ENCODE data around the gene MACROD2.

Gene MACROD2

DNA sequence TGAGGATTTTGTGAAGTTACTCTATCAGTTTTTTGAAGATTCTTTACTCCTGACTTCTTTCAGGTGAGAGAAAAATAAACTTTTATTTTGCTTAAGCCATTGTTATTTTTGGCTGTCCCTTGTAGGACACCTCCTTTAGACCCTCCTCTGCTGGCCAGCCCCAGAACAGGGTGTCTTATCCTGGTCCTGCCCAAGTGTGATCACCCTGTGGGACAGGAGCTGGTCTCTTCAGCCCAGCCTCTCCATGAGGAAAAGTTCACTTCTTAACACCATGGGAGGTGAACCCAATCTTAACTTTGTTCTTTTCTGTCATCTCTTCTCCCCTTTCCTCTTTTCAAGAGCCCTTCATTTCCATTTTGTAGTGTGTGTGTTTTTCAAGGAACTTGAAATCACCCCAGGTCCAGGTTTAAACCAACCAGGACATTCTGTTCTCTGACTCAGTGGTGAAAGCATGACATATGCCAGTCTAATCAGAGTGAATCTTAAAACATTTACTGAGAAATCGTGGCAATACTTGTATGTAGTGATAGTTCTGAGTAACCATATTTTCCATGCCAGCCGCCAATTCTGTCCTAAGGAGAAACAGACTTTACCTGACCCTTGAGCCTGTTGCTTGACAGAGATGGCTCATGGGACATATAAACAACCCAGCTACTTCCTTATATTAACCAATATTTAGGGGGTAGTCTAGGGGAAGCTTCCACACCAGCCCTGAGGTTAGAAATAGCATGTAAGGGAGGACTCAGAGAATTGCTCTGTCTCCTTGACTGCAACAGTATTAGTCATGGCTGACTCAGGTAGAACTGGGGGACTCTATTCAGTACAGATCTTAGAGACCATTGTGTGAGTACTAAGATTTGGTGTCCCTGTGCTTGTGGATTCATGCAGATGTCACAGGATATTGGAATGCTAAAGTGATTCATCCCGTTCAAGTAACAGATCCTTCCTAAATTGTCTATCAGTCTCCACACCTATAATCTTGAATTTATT lies 293.3 kb downstream of the MACROD2 start:
- DNase-seq = no peak

DNA sequence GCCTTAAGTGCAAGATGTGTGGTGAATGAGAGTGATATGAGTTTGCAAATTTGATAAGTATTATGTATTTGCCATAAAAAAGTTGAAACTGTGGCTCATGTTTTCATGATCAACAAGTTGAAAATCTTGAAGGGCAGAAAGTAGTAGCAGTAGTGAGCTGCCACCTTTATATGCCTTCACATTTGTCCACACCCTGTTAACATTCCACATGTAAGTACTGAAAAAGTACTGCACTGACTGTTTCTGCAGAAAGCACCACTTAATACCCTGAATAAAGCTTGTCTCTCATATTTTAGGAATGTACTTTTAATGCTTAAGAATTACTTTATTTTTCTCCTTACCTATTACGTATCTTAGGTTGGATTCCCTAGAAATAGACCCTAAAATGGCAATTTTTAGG lies 296.2 kb downstream of the MACROD2 start:
- DNase-seq = no peak

DNA sequence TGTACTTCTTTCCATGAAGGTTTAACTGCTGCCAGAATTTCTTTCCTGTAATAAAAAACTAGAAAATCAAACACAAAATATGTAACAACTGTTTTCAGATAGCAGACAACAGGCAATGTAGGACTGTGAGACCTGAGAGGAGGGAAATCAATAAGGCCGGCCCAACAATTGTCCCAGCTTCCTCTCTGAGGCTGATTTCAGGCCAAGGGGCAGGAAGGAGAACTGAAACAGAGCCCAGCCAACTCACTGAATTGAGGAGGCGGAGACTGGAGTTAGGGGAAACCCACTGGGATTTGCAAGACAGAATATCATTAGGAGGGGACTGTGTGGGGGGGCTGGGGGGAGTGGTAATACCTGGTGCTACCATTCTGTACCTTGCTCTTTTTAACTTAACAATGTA lies 299.9 kb downstream of the MACROD2 start:
- DNase-seq = no peak

DNA sequence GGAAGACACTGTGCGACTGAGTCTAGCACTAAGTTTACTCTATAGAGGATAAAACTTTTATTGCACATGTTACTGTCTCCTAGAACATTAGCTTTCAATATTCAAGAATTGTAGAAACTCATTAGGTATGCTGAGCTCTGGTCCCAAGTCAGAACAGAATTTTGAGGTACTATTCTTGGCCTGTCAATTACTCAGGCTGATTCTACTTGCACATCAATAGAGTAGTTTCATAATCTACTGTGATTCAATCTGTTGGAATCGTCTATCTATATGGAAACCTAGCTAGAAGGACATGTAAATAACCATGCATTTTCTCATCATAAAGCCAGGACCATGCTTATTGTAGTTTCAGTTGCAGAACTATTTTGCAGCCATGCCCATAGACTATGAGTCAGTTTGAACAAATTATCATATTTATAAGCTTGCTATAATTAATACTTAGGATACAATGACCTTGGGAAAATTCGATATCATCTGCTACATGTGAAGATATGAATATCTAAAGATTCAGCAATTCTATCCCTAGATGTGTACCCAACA lies 300.5 kb downstream of the MACROD2 start:
- DNase-seq = no peak

DNA sequence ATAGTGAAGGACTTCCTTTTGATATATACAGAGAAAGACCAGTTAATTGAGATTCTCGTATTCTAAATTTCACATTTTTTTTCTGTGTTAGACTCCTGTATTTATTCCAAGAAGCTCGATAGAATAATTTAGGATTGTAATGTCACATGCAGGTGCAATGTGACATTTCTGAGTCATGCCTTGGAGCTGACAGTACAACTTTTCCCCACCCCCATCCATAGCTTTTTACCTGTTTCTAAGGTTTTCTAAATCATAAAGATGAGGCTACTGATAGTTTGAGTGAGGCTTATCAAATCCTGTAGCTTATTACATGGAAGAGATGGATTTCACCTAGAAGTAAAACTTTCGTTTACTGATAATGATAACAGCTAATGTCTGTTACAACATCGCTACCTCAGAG lies 304.5 kb downstream of the MACROD2 start:
- no peak for DNase-seq

DNA sequence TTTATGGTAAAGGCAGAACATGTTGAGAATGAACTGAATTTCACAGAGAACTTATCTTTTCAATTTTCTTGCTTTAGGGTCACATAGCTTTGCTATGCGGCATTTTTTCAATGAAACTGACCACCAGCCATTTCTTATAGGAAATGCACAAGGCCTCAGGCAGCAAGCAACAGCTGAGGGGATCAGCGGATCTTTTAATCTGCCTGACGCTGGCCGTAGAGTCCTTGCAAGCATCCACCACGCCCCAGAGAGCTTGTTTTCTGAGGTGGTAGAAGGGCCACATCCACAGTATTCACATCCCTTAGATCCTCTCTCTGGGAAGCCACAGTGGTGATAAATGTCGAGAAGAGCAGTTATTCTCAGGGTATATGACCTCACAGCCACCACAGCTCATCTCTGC lies 307.8 kb downstream of the MACROD2 start:
- DNase-seq = no peak

DNA sequence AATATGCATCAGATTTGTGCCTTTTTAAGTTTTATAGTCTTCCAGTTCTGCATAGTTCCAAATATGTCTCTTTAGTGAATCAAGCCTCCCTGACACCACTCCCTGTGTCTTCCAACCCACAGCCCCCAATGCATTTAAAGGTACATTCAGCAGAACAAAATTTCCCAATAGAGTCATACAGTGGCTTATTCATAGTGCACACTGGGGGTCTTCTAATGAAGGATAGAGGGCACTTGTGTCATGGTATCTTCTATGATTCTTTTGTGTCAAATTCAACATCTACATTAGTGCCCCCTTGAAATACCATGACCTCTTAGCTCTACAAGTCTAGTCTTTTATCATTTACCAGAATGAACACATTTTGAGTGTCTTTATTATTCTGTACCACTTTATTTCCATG lies 308.3 kb downstream of the MACROD2 start:
- no peak for DNase-seq

DNA sequence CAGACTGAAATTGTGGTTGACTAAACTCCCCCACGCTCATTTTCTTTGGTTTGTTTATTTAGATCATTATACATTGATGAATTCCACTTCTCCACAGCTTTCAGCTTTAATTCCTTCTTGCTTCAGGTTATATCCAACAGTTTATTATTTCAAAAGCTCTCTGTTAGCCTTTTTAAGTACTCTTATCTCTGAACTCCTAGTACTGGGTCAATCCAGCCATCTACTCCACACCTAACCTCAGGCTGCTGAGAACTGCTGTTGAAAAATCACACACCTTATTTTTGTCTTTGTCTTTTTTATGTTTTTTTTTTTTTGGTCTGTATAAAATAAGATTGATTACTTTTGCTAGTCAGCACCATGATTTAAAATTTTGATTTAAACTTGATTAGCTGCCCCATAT lies 309.2 kb downstream of the MACROD2 start:
- no peak for DNase-seq

DNA sequence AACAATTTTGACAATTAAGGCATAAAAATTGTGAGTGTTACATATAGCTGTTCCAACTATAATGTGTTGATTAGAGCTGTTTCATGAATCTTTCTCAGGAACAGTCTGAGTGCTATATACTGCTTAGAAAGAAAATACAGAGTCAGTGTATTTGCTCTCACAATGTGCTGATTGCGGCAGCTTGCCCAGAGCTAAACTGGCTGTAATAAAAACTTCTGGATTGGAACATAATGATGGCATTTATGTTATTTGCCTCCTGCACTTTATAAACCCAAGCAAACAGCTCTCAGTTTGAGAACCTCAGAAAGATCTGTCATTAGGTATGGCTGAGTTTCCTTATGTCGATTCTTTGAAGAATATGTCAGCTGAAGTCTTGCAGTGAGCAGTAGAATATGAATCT lies 312.6 kb downstream of the MACROD2 start:
- no peak for DNase-seq

DNA sequence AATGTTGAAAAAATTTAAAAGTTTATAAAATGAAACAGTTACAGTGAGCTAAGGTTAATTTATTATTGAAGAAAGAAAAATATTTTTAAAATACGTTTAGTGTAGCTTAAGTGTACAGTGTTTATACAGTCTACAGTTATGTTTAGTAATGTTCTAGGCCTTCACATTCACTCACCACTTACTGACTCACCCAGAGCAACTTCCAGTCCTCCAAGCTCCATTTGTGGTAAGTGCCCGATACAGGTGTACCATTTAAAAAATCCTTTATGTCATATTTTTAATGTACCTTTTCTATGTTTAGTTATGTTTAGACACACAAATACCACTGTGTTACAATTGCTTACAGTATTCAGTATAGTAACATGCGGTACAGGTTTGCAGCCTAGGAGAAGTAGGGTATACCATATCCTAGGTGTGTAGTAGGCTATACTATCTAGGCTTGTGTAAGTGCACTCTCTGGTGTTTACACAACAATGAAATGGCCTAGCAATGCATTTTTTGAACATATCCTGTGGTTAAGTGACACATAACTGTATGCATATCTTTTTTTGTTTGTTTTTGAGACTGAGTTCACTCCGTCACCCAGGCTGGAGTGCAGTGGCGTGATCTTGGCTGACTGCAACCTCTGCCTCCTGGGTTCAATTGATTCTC lies 315.8 kb downstream of the MACROD2 start:
- DNase-seq = no peak

DNA sequence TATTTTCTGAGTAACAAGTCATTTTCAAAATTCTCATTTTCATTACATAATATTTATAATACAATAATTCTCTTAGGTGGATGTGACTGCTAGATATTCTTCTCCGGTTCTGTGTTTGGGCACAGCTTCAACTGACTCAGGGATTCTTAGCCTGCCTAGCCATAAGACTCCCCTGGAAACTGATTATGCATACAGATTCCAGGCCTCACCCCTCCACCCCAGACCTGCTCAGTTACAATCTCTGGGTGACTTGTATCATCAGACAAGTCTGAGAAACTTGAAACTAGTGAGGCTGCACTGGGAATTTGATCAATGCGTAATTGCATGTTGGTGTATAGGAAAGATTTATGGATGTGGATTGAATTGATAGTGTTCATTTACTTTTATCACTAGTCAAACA lies 316.7 kb downstream of the MACROD2 start:
- DNase-seq = no peak

DNA sequence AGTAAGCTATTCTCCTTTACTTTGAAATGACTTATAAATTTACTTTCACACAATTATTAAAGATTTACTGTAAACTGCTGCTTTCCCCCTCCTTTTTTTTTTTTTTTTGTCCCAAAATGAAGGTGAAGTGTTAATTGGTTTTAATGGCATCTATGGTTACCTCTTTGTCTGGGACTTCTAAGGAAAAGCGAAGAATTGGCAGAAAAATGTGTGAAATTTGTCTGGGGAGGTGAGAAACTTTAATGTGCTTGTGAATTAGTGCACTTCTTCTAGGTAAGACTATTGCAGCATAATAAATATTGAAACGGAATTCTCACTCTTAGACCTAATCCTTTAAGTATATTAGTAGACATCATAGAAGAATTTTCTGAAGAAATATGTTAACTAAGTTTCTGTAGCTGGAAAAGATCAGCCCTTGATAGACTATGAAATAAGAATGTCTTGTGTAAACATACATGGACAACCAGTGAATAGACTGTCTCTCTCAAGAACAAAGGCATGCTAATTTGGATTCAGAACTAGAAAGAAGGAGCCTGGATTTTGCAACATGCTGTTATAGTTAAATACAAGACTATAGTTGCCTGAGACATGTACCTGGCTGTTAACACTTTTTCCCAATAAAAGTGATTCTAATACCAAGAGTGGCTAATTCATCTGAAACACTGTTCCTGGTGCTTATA lies 318.2 kb downstream of the MACROD2 start:
- DNase-seq = no peak

DNA sequence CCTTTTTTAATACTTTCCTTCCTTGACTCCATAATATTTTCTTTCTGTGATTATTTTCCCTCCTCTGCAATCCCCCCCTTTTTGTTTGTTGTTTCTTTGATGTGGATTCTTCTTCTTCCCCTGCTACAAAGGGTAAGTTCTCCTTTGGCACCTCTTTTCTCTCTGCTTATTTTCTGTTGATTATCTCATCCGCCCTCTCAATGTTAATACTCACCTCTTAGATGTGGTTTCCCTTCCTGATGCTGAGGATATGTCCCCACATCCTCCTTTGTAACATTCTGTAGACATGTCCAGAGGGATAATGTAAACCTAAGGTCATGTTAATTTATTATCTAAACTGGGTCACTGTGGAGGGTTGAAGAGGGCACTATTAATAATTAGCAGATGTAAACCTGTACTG lies 324.4 kb downstream of the MACROD2 start:
- DNase-seq = no peak

DNA sequence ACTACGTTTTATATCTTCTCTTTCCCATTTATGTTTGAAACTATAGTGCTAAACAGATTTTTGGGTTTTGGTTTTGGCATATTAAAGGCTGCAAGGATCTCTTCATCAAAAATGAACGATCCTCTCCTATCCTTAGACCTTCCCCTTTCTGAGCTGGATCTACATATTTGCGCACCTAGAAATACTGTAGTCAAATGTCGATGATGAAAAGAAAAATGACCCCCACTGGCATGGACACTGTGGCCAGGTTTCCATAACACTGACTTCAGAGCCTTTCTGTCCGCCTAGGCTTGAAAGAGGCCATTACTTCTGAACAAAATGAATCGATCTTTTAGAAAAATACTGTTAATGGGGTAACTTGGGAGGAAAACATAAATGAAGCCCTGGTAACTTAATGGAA lies 336.3 kb downstream of the MACROD2 start:
- DNase-seq = no peak

DNA sequence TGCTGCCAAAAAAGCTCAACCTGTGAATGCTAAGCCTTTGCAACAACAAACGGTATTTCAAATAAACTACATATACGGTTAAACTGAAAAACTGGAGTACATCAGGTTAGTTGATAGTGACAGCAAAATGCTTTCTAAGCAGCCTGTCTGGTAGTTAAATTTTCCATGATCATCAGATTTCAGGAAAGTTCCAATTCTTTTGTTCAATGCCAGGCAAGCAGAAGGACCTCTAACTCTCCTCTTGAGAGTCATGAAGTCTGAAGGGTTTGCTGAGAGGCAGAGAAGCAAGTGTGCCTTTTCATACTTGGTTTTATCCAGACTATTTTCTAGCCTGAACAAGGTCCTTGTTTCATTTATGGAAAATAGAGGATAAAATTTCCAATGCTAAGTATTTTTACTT lies 337.6 kb downstream of the MACROD2 start:
- no peak for DNase-seq

DNA sequence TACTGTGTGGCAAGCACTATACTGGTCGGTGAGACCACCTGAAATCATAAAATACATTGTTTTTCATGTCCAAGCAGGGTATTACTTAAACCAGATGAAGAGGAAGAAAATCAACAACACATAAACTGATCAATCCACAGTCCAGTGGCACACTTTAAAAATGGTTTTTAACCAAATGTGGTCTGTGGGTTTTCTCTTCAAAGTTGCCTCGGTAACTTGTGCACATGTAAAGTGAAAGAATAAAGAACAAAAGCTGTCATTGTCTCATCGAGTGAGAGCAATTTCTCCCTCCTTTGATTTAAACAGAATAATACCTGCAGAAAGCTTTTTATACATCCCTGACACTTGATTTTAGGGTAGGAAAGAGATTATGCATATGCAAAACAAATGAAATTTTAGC lies 338.4 kb downstream of the MACROD2 start:
- DNase-seq = no peak

DNA sequence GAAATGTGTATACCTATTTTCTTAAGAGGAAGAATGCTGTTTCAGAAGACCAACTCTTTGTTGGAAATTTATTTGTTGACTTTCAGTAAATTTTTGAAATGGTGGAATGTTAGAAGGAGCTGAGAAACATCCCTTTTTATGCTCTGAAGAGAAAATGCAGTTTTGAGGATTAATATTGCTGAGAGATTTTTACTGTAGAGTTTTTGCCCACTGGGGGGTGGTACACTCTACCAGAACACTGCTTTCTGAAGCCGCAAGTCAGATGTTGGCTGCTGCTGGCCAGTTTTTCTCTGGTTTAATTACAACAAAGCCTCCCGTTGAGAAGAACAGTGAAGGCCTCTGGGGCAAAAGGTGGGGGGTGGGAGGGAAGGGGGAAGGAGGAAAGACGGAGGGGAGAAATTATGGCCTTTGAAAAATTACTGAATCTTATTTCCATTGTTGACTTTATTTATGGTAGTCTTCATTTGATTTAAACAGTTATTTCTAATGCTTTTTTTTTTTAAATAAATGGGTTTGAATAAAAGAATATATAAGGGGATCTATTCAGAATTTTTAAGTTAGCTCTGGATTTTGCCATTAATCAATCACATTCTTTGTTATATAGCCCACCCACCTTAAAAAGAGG lies 339.1 kb downstream of the MACROD2 start:
- no peak for DNase-seq

DNA sequence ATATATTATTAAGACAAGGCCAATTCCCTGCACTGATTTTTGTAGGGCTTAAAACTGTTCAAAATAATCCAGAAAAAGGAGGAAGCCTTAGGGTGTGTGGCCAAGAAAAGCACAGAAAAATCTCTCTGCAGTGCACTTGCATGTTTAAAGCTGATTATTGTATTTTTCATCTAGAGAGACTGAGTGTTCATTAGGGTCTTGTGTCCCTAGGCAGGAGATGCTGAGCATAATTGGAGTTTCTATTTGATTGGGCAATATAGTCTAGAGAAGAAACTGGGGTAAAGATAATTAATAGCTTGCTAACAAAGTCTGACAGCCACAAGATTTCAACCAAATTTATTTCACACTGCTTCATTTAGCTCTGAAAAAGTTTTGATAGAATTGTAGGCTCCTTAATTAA lies 339.7 kb downstream of the MACROD2 start:
- no peak for DNase-seq

DNA sequence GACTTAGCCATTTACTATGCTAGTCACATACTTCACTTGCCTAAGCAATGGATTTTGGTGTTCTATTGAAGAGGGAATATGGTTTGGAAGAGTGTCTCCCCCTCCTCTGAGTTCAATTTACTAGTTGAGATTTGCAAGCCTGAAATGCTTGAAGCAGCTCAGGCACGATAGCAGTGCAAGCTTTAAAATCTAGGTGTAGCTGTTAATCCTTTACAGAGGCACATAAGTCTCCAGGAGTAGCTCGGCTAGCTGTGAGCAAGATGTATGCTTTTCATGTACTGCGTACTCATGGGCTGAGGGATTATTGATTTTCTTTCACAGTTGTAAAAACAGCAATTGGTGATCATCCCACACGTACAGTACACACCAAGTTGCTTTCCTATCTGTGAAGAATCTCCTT lies 341.4 kb downstream of the MACROD2 start:
- DNase-seq = no peak

DNA sequence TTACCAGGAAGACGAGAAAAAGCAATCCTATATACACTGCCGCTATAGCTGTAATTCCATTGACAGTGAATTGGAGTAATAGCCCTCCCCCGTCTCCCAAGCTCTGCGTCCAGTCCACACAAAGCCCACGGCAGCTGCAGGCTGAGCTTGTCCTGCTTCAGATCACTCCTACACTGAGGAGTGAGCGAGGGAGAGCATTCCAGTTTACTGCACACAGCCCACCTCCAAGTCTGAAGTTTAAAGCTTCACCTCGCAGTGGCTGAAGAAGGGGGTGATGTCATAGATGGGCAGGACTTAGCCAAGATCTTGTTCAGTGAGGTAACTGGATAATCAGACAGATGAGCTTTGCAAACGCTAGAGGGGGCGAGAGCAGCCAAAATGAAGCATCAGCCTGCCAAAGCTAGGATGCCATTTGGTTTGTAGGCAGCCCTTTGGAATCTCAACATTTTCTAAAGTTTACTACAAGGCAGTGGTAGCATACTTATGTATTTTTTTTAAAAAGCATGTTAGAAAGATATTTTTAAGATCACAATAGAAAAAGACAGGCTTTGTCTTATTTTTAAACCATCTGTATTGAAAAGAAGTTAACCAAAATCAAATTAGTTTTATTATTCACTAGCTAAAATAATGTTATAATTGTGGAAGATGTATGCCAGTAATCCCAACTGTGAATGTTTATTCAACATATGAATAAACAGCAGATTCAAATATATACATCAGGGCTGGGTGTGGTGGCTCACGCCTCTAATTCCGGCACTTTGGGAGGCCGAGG lies 342.3 kb downstream of the MACROD2 start, which contains the start of gene FLRT3:
TSS of gene FLRT3 (minus strand) at position 213 of the 772 bp plus-strand sequence. CDS start 10,106 bp downstream, outside the sequence.
- no peak for DNase-seq

DNA sequence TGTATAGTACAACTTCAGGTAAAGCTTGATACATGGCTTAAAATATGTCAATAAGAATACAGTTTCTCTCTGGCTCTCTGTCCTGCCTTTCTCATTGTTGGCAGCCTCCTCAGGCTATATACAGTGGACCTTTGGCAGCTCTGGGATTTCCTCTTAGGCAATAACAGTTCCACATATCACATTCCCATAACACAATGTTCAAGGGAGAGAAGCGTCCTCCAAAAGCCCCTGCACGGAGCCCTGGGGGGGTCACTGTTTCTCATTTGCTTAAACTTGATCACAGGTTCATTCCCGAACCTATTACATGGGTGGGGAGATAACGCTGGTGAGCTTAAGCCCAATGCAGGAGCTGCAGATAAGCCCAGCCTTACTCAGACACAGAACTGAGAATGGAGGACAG lies 346.5 kb downstream of the MACROD2 start:
- no peak for DNase-seq

DNA sequence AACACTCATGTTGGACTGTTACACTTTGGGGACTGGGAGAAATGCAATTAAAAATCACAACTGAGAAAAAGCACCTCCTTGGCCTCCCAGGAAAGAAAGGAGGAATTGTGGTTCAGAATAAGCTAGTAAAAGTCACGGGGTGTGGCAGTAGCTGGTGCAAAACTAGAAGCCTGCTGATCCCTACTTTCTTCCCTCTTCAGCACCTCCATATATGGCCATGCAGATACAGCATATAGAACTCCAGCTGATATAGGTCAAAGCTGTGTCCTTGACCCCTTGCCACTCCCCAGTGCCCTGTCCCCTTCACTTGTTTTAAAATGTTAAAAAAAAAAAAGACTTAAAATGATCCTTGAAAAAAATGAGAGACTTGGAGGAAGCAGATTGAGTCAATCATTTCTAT lies 347.6 kb downstream of the MACROD2 start:
- DNase-seq = no peak
